Prostate gland (tissue), 2 donors: ENCODE measurements around the gene KAZN.

ENCODE experiments used
- CTCF ChIP-seq, 4 experiments: fragments of 200-600 bp in 2 of 4; fragments of 450-650 bp in 2 of 4; sonication (generic) in 2 of 4; IDR thresholded peaks; 1 replicate in 3 of 4; 2 replicates in 1 of 4; pipeline ENCODE4 v1.5.1; 2016 to 2019; ENCODE audit warnings: antibody characterized with exemption in 4 of 4, mild to moderate bottlenecking in 2 of 4, moderate library complexity in 2 of 4
- POLR2A ChIP-seq: fragments of 450-650 bp; IDR thresholded peaks from one replicate; pipeline ENCODE4 v1.6.1; 2016; ENCODE audit warnings: antibody characterized with exemption, mild to moderate bottlenecking

- TF ChIP-seq CTCF (IDR thresholded peaks at IDR 0.05) = no peak
- no peak for TF ChIP-seq POLR2A
Observed at GRCh38 chr1:14994841-14995437, 396.5 kb downstream of the KAZN start.
